Lower leg skin (tissue), 4 donors: ENCODE data around the gene YWHAQ. TPM values are rescaled to one million over a fixed set of nuclear protein-coding genes. Genes with fewer than 3 reads are reported as not detected.
A peak's percentile ranks its signal among the peaks of the same experiment; 100 is the strongest.
"Not testable (repeated sequence)": the region's sequence is repeated elsewhere in the genome, so short reads cannot be mapped to it uniquely, and the experiment has no call there.

ENCODE experiments used
- DNase-seq, 2 donors: peaks; one replicate each; pipeline ENCODE4 v3.0.0-alpha.2; 2019; ENCODE audit warnings: low spot score in 2 of 2
- H3K4me3 ChIP-seq: fragments of 200-600 bp; sonication (generic); 2 replicates; pipeline ENCODE4 v1.5.1; 2017; ENCODE audit warnings: mild to moderate bottlenecking, low read depth; ENCODE audit not compliant: poor library complexity, severe bottlenecking
- CTCF ChIP-seq, 3 donors: fragments of 450-650 bp; IDR thresholded peaks; one replicate each; pipeline ENCODE4 v1.5.1; 2016; ENCODE audit warnings: antibody characterized with exemption in 3 of 3, mild to moderate bottlenecking in 3 of 3, moderate library complexity in 2 of 3
- POLR2A ChIP-seq, 2 donors: fragments of 450-650 bp; IDR thresholded peaks; one replicate each; pipeline ENCODE4 v1.6.1; 2016 to 2017; ENCODE audit warnings: antibody characterized with exemption in 2 of 2, mild to moderate bottlenecking in 1 of 2, moderate library complexity in 1 of 2
- WGBS, 2 donors: methylation state at CpG; one replicate each; pipeline ENCODE4 v1.1.5; 2018; 5-methylcytosine and 5-hydroxymethylcytosine counted together
- intact Hi-C: fragments of 100-400 bp; cut with DNase I; formaldehyde crosslinking; loops from one replicate; pipeline ENCODE4 v1.15.0; 2023; ENCODE audit warnings: low total_unique reads
- total RNA-seq, 4 donors: library from RNA; depleted of rRNA; stranded (reverse); fragments of >200 nt; gene quantifications; one replicate each; pipeline ENCODE4 v1.1.0, GENCODE V29; 2016

The YWHAQ gene
- total RNA-seq, 4 donors from 2014 or later = 85.6 to 159 (median 121) TPM

- intact Hi-C loops = loop anchor here (10.0 kb wide), 1 partner anchor 196 kb away; no protein-coding TSS in a partner anchor
- peak in 1 of 2 donors; percentile 68 for DNase-seq
- no peak overlapping the region for H3K4me3 ChIP-seq
- 69 to 87% methylated on average over 1 of the region's 1 CpG for WGBS, 2 donors
- TF ChIP-seq POLR2A (IDR thresholded peaks at IDR 0.05) (no peak), CTCF (IDR thresholded peaks at IDR 0.05) (no peak)
These were observed 71.8 kb downstream of the YWHAQ start for GRCh38 chr2:9558948-9559381.

DNA sequence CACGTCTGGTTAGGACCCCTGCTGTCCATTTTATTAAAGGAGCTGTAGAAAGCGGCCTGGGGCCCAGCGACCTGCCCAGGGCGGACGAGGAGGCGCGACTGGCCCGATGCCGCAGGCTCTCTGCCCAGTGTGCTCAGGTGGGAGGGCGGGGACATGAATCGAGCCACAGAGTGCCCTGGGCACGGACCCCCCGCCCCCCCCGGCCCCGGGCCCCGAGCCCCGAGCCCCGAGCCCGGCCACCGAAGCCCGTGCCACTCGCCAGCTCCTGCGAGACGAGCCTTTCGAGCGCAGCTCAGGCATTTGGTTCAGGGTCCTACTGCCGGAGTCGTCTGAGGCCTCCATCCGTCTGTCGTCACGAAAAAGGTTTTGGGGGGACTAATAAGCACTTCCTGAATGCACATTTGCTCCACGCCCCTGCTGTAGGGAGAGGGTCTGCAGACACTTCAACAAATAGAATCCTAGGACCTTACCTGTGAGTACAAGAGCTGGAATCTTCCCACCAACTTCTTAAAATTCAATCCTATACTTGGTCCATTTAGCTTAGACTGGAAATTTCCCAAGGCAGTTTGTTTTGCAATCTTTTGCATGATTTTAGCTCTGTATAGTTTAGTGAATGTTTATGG is 74.6 kb downstream of the YWHAQ start:
- 0% methylated on average over 22 to 23 of the region's 32 CpGs for WGBS, 2 donors
- H3K4me3 ChIP-seq = peak overlapping the region; percentile 50
- intact Hi-C loops = loop anchor here (10.0 kb wide), 1 partner anchor 199 kb away; no protein-coding TSS in a partner anchor
- no peak for TF ChIP-seq POLR2A (IDR thresholded peaks at IDR 0.05)
- no peak for TF ChIP-seq CTCF (IDR thresholded peaks at IDR 0.05)
- DNase-seq = peak in 1 of 2 donors; percentile 23

DNA sequence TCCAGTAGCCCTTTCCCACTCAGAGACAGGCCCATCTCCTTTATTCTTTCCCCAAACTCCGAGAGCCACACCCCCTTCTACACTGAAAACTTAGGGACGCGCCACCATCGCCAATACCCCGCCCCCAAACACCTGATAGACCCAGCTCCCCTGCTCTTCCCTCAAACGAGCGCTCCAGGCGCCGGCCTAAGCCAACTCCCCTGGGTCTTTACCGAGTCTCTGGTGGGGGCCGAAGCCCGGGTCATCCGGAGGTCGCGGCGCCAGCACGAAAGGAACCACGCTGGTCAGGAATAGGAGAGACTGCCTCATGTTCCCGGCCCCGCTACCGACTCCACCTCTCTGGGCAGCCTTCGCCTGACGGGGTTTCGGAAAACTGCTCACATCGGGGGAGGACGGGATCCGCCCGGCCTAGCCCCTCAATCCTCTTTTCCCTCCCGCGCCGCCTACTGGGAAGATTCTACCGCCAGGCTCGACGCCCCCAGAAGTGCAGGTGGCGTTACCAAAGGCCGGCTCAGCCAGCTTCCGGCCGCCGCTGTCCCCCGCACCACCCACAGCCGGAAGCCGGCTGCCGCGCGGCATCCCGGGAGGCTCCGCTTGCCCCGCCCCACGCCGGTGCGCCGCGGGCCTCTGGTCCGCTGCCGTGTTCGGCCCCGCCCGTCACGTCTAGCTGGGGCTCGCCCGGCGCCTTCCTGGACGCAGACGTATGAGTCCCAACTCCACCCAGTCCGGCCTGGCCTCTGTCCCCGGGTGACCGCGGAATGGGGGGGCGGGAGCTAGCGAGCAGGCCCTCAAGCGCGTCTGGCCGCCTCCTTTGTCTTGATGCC is 75.3 kb downstream of the YWHAQ start, which contains the start of gene ADAM17:
Gene ADAM17 (minus strand): TSS at position 534 of the 824 bp plus-strand sequence. CDS start 225 bp downstream, at position 309.
- TF ChIP-seq CTCF (IDR thresholded peaks at IDR 0.05) (no peak), POLR2A (IDR thresholded peaks at IDR 0.05) (peak in 1 of 2 donors; percentile 48)
- peak; percentile 94 to 99 for DNase-seq
- intact Hi-C loops = loop anchor here (10.0 kb wide), 1 partner anchor 199 kb away; no protein-coding TSS in a partner anchor
- H3K4me3 ChIP-seq = peak within 1 kb of the TSS; percentile 87
- 0% methylated on average over 49 to 64 of the region's 73 CpGs for WGBS, 2 donors

- 0 to 1% methylated on average over 9 of the region's 9 CpGs for WGBS, 2 donors
- TF ChIP-seq CTCF (IDR thresholded peaks at IDR 0.05) (no peak), POLR2A (IDR thresholded peaks at IDR 0.05) (no peak)
- intact Hi-C loops = loop anchor here (10.0 kb wide), 1 partner anchor 200 kb away; no protein-coding TSS in a partner anchor
These were observed 75.9 kb downstream of the YWHAQ start for GRCh38 chr2:9554921-9555296.

DNA sequence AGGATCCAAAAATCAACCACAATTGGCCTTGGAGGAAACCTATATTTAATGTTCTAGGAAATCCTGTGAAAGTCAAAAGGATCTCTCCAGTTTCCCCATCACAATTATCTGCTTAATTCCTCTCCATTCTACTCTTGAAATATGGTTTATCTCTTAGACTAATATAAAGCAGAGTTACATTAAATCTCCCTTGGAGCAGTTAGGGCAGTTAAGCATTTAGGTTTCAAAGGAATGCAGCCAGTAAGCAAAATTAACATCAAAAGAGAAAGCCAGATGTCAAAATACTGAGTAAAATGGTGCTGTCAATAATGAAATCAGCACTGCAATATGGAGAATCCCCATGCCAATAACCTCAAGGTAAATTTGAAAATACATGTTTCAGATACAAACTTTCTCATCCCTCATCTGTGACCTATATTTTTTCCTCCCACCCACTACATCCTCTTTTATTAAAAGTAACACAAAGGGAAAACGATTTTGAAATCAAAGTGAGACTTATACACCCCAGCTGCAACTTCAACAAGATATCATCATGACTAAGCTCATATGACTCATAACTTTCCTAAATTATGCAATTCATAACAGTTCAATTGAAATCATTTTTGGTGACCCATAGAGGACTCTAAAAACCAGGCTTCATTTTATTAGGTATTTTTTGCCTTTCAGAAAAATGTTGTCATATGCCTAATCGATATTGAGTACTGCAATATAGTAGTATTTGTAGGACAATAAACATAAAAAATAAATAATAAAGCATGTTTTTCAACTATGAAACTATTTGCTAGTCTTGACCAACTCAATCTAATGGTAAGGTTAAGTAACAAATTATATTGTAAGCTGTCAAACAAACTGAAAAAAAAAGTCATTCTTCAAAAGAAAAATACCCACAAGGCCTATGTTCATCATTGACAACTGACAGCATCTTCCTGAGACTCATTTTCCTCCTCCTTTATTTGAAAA is 78.3 kb downstream of the YWHAQ start:
- H3K4me3 ChIP-seq = no peak overlapping the region
- 11 to 13% methylated on average over 2 of the region's 2 CpGs for WGBS, 2 donors
- intact Hi-C loops = loop anchor here (10.0 kb wide), 1 partner anchor 202 kb away; no protein-coding TSS in a partner anchor
- no peak for DNase-seq
- no peak for TF ChIP-seq CTCF (IDR thresholded peaks at IDR 0.05)
- no peak for TF ChIP-seq POLR2A (IDR thresholded peaks at IDR 0.05)

More at GRCh38 chr2:9554921-9555296, 75.9 kb downstream of the YWHAQ start:
- DNase-seq = peak; percentile 56 to 82
- H3K4me3 ChIP-seq = peak overlapping the region; percentile 87

DNA sequence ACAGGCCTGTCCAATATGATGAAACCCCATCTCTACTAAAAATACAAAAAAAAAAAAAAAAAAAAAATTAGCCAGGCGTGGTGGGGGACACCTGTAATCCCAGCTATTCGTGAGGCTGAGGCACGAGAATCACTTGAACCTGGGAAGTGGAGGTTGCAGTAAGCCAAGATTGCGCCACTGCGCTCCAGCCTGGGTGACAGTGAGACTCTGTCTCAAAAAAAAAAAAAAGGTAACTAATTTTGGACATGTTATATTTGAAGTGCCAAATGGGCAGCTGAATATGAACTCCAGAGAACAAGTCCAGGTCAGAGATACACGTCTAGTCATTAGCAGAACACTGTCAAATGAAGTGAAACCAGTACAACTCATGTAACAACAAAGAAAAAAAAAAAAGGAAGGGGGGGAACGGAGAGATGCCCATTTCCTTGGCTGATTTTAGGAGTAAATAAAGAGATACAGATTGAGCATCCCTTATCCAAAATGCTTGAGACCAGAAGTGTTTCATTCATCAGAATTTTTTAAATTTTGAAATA is 79.9 kb downstream of the YWHAQ start:
- 82 to 86% methylated on average over 7 of the region's 7 CpGs for WGBS, 2 donors
- intact Hi-C loops = loop anchor here (10.0 kb wide), 1 partner anchor 204 kb away; no protein-coding TSS in a partner anchor
- H3K4me3 ChIP-seq = not testable (repeated sequence)
- peak in 1 of 2 donors; percentile 59 for DNase-seq
